GM06990 (cell line): ENCODE results near the gene ISM1.

Source experiments
- DNase-seq: peaks from one replicate; pipeline ENCODE4 v3.0.0-alpha.2; 2011; ENCODE audit not compliant: insufficient read length; ENCODE audit errors: extremely low read depth
- H3K27me3 ChIP-seq: replicated peaks from 2 replicates; pipeline ENCODE4 v1.6.0; 2011; ENCODE audit warnings: low read length; ENCODE audit not compliant: control insufficient read depth, insufficient read depth
- H3K36me3 ChIP-seq: 2 replicates; pipeline ENCODE4 v1.5.1; 2011; ENCODE audit warnings: low read length; ENCODE audit not compliant: control insufficient read depth, insufficient read depth
- H3K4me3 ChIP-seq: replicated peaks from 2 replicates; pipeline ENCODE4 v1.5.1; 2011; ENCODE audit warnings: low read depth, mild to moderate bottlenecking, control low read depth, low read length
- TF ChIP-seq, protein P1 (sequence below): IDR thresholded peaks from 2 replicates; pipeline ENCODE4 v1.5.1; 2011; ENCODE audit warnings: low read length, control low read depth, mild to moderate bottlenecking, inconsistent platforms; ENCODE audit not compliant: insufficient read depth, poor library complexity, severe bottlenecking

Gene ISM1

DNA sequence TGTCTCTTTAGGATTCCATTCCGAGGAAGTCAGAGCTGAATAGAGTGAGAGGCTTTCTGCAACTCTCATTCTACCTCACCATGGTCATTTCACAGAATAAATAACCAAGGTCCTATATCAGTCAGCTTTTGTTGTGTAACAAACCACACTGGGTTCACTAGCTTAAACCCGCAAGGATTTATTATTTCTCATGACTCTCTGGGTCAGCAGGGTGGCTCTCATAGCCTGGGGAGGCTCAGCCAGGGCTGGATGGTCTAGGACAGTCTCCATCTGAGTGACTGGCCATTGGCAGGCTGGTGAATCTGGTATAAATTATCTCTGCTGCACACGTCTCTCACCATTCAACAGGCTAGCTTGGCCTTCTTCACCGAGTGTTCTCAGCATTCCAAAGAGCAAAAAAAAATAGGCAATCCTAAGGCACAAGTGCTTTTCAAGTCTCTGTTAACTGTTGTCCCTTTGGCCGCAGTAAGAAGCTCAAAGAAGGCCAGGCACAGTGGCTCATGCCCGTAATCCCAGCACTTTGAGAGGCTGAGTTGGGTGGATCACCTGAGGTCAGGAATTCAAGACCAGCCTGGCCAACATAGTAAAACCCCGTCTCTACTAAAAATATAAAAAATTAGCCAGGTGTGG, 39.7 kb downstream of the ISM1 start:
- TF ChIP-seq, protein P1, sequence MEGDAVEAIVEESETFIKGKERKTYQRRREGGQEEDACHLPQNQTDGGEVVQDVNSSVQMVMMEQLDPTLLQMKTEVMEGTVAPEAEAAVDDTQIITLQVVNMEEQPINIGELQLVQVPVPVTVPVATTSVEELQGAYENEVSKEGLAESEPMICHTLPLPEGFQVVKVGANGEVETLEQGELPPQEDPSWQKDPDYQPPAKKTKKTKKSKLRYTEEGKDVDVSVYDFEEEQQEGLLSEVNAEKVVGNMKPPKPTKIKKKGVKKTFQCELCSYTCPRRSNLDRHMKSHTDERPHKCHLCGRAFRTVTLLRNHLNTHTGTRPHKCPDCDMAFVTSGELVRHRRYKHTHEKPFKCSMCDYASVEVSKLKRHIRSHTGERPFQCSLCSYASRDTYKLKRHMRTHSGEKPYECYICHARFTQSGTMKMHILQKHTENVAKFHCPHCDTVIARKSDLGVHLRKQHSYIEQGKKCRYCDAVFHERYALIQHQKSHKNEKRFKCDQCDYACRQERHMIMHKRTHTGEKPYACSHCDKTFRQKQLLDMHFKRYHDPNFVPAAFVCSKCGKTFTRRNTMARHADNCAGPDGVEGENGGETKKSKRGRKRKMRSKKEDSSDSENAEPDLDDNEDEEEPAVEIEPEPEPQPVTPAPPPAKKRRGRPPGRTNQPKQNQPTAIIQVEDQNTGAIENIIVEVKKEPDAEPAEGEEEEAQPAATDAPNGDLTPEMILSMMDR: no peak
- Histone ChIP-seq H3K4me3 (no peak overlapping the region), H3K27me3 (no peaks in the 10 kb centered on the region), H3K36me3 (no peaks in the 10 kb centered on the region)
- DNase-seq: no peak

DNA sequence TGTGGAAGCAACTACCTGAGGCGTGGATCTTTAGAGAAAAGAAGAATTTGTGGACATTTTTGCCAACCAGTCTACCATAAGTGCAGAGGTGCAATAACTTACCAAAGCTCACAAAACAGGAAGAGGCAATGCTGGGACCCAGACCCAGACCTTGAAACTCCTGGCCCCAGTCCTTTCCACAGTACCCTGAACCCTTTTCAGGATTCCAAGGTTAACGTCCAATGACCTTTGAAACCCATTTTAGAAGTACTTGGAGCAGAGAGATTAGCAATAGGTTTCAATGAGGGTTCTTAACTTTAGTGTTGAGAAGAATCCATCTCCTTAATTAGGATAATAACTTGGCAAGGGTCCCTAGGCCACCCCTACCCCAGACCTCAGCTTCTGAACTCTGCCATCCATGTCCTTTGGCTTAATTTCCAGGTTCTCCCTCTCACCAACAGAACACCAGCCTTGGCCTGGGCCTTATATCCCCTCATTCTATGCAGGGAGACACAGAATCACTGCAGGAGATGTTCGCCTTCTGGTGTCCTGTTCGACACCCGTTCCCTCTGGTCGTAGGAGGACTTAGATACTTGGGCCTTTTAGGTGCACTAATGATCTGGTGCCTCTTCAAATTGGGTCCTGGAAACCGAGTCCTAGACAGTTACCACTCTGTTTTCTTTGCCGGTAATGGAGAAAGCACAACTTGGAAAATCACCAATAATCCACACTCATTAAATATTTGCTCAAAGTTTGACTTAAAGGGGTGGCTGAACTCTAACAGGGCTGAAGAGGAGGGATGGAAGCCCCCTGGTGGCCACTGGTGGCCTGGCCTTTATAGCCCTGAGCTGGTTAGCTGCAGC, 40.6 kb downstream of the ISM1 start:
- peak; percentile 11 for DNase-seq
- no peaks in the 10 kb centered on the region for H3K27me3 ChIP-seq
- TF ChIP-seq, protein P1: peak; percentile 81
- no peaks in the 10 kb centered on the region for H3K36me3 ChIP-seq
- H3K4me3 ChIP-seq: no peak overlapping the region

DNA sequence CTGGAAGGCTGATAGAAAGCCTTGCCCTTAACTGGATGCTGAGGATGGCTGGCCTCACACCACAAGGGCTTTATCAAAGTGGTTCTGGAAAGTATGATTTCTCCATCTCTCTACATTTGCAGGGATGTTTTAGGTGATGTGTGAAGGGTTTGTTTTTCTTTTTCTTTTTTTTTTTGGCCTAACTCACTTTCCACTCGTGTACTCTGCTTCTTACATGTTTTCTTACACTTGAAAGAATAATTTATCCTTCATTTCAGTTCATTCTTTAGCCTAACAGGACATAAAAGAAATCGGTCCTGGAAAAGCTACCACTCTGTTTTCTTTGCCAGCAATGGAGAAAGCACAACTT, 41.2 kb downstream of the ISM1 start:
- no peak overlapping the region for H3K4me3 ChIP-seq
- no peaks in the 10 kb centered on the region for H3K36me3 ChIP-seq
- DNase-seq: no peak
- TF ChIP-seq, protein P1: no peak
- H3K27me3 ChIP-seq: no peaks in the 10 kb centered on the region

DNA sequence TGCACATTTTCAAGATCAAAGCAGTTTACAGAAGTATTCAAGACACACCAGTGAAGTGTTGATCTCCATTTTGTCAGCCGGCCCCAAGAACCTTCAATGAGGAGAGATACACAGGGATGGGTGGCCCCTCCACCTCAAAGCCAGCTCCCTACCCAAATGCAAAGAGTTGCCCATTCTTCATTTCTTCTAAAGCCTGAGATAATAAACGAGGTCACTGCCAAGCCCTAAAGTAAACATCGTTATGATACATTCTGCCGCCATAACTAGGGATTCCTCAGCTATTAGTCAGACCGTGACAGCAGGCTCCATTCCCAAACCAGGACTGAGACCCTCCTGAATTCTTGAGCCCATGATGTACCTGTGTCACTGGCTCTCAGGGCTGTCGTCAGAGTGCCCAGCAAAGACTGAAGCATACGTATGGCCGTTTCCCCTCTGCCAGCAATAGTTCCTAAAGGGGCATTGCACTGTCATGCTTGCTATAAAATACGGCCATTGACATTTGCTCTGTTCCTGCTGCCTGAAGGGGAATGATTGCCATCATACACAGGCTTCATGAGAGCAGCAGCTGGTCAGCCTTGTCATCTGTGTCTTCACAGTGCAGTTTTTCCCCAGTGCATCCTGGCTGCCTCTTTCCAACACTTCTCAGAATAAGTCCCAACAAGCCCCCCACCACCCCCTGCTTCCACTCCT, 41.7 kb downstream of the ISM1 start:
- TF ChIP-seq, protein P1: no peak
- no peaks in the 10 kb centered on the region for H3K27me3 ChIP-seq
- H3K36me3 ChIP-seq: no peaks in the 10 kb centered on the region
- no peak for DNase-seq
- no peak overlapping the region for H3K4me3 ChIP-seq

DNA sequence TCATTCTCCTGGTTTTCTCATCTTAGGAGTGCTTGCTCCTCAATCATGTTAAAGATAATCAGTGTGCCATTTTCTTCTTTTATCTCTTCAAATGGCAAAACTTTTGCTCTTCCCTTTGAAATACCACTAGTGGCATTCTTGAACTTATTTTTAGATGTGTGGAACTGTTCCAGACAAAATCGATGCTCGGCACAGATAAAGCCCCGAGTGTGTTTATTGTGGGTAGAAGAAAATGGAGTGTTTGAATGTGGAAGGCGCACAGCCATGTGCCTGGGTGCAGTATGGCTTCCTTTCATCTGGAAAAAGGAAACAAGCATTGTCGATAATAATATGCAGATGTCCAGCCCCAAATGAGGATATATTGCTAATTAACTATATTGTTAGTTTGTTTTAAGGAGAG, 42.4 kb downstream of the ISM1 start:
- Histone ChIP-seq H3K36me3 (no peaks in the 10 kb centered on the region), H3K27me3 (no peaks in the 10 kb centered on the region), H3K4me3 (no peak overlapping the region)
- no peak for DNase-seq
- TF ChIP-seq, protein P1: no peak
